Measurements from ENCODE around the gene PCLO.

Gene PCLO

DNA sequence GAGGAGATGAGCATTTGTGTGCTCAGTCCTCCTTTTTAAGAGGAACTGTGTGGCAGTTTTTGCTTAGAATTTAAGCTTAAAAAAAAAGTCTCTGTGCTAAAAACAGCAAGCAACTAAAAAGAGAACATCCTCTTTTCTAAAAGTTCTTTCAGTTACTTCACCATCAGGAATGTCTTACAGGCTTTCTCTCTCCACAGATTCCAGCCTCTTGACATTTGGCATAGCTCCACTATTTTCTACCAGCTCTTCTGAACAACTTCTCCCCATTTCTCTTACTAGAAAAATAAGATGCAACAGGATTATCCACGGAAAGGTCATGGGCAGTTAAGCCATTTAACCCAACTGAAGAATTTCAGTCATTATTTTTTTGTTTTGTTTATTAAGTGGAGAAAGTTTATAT, 13.2 kb downstream of the PCLO start:
- H3K27ac Mint-ChIP-seq = no peak overlapping the region
- H3K4me3 Mint-ChIP-seq = no peak overlapping the region
- no peaks in the 10 kb centered on the region for H3K27me3 Mint-ChIP-seq (ENCODE audit: low read depth, poor library complexity)
- H3K4me1 Mint-ChIP-seq = no peaks in the 10 kb centered on the region
- H3K36me3 Mint-ChIP-seq (ENCODE audit: low read depth) = no peaks in the 10 kb centered on the region
- no peak for DNase-seq
- TF ChIP-seq, protein P1, sequence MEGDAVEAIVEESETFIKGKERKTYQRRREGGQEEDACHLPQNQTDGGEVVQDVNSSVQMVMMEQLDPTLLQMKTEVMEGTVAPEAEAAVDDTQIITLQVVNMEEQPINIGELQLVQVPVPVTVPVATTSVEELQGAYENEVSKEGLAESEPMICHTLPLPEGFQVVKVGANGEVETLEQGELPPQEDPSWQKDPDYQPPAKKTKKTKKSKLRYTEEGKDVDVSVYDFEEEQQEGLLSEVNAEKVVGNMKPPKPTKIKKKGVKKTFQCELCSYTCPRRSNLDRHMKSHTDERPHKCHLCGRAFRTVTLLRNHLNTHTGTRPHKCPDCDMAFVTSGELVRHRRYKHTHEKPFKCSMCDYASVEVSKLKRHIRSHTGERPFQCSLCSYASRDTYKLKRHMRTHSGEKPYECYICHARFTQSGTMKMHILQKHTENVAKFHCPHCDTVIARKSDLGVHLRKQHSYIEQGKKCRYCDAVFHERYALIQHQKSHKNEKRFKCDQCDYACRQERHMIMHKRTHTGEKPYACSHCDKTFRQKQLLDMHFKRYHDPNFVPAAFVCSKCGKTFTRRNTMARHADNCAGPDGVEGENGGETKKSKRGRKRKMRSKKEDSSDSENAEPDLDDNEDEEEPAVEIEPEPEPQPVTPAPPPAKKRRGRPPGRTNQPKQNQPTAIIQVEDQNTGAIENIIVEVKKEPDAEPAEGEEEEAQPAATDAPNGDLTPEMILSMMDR (IDR thresholded peaks at IDR 0.05) = no peak
- no peaks in the 10 kb centered on the region for H3K9me3 Mint-ChIP-seq

DNA sequence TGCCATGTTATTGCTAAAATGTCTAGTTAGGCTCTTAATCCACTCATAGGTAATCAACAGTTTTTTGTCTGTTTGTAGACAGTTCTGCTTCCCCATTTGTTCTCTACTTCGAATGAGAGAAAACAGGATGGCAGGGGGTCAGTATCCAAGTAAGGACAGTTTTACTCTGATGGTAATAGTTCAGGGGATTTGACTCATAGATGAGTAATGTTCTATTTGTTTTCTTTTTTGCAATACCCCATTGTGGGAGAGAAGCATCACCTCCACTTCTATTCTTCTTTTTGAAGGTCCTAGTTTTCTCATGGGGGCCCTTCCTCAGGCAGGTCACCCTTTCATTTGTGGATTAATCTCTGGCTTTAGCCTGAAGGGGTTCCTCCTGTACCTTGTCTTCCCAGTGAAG, 13.9 kb downstream of the PCLO start:
- no peak overlapping the region for H3K27ac Mint-ChIP-seq
- no peaks in the 10 kb centered on the region for H3K4me1 Mint-ChIP-seq
- H3K36me3 Mint-ChIP-seq (ENCODE audit: low read depth) = no peaks in the 10 kb centered on the region
- H3K27me3 Mint-ChIP-seq (ENCODE audit: low read depth, poor library complexity) = no peaks in the 10 kb centered on the region
- DNase-seq = no peak
- H3K4me3 Mint-ChIP-seq = no peak overlapping the region
- TF ChIP-seq, protein P1 (IDR thresholded peaks at IDR 0.05) = no peak
- no peaks in the 10 kb centered on the region for H3K9me3 Mint-ChIP-seq

DNA sequence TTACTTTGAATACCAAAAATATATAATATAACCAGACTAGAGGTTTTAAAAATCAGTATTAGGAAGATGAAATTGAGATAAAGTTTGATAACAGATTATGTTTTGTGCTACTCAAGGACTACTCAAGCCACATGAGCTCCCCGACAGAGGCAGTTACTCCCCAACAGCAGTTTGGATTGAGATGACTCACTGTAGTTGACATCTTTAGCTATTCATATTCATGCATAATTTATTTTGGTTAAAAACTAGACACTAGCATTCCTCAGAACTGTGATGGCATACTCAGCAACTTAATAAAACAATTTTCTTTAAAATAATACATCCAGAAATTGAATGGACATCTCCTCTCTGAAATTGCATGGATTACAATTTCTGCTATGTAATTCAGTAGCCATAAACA, 19.6 kb downstream of the PCLO start:
- H3K27me3 Mint-ChIP-seq (ENCODE audit: low read depth, poor library complexity) = no peaks in the 10 kb centered on the region
- H3K36me3 Mint-ChIP-seq (ENCODE audit: low read depth) = no peaks in the 10 kb centered on the region
- no peak overlapping the region for H3K27ac Mint-ChIP-seq
- TF ChIP-seq, protein P1 (IDR thresholded peaks at IDR 0.05) = no peak
- no peaks in the 10 kb centered on the region for H3K9me3 Mint-ChIP-seq
- no peak for DNase-seq
- no peak overlapping the region for H3K4me3 Mint-ChIP-seq
- H3K4me1 Mint-ChIP-seq = no peaks in the 10 kb centered on the region

DNA sequence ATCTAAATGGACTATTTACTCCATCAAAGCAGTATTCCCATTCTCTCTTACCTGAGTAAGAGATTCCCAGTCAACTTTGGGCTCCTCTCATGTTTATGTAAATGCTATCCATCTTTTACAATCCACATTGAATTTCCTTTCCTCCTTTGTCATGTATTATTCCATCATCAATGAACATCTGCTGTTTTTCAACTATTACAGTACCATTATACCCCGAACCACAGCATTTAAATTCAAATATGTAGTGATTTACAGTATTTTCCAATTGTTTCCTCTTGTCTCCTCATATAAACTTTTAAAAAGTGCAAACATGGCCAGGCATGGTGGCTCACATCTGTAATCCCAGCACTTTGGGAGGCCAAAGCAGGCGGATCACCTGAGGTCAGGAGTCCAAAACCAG, 20.3 kb downstream of the PCLO start:
- TF ChIP-seq, protein P1 (IDR thresholded peaks at IDR 0.05) = no peak

DNA sequence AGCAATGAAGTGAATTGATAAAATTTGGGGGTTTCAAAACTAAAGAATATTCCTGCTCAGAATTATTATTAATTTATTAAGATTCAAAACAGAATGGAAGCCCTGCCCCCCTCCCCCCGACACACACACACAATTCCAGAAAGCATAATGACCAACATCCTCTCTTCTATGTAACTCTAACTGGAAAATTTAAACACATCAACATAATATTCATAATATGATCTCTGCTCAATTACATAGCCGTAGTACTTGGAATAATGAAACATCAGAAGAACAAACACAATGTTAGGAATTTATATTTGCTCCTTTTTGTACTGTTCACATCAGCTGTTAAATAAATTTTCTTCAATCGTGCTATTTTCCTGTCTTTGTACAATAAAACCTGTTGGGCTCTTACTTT, 20.8 kb downstream of the PCLO start:
- Mint-ChIP-seq H3K4me1 (no peaks in the 10 kb centered on the region), H3K9me3 (no peaks in the 10 kb centered on the region), H3K27ac (no peak overlapping the region), H3K4me3 (no peak overlapping the region), H3K36me3 (ENCODE audit: low read depth) (no peaks in the 10 kb centered on the region), H3K27me3 (ENCODE audit: low read depth, poor library complexity) (no peaks in the 10 kb centered on the region)
- TF ChIP-seq, protein P1 (IDR thresholded peaks at IDR 0.05) = no peak
- no peak for DNase-seq

More for the DNA sequence above, 20.3 kb downstream of the PCLO start:
- Mint-ChIP-seq H3K27ac (no peak overlapping the region), H3K4me1 (no peaks in the 10 kb centered on the region), H3K36me3 (ENCODE audit: low read depth) (no peaks in the 10 kb centered on the region), H3K9me3 (no peaks in the 10 kb centered on the region), H3K27me3 (ENCODE audit: low read depth, poor library complexity) (no peaks in the 10 kb centered on the region), H3K4me3 (no peak overlapping the region)
- no peak for DNase-seq

DNA sequence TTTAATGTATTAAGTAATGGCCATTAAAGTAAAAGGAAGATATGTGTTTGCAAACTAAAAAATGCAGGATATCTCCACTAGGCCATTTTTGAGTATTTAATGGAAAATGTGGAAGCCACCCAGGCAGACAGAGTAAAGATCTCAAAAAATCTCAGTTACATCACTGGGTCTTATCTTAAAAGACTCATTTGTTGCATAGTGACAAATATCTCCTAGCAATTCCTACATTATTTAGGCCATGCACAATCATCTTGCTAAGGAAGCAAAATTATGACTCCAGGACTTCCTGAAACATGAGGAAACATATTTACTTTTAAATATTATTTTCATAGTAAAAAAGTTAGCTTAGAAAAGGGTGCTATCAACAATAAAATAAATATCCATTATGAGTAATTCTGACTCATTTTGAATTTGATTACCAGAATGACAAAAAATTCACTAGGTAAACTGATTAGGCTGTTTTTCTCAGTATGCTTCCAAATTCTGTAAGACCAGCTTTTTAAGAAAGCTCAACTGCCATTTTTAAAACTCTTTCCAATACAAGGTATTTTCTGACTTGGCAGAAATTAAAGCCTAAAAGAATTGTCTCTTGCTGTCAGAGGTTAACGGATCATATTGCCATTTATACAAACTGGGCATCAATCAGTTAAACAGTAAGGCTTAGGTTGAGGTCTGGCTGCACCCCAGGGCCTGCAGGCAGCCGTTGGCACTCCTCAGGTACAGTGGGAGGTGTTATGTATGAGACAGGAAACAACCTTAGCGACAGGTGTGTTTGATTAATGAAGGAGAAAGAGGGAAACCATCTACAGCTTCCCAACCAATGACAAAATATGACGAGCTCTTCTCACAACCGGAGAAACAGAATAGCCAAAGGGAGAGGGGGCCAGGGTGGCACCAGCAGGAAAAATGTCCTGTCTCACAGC, 31.8 kb downstream of the PCLO start:
- peaks cover 2% of the 10 kb centered on the region for H3K9me3 Mint-ChIP-seq

More for the DNA sequence above, 31.8 kb downstream of the PCLO start:
- Mint-ChIP-seq H3K4me1 (no peaks in the 10 kb centered on the region), H3K27ac (no peak overlapping the region), H3K4me3 (no peak overlapping the region), H3K27me3 (ENCODE audit: low read depth, poor library complexity) (no peaks in the 10 kb centered on the region), H3K36me3 (ENCODE audit: low read depth) (peaks cover 4% of the 10 kb centered on the region)
- TF ChIP-seq, protein P1 (IDR thresholded peaks at IDR 0.05) = no peak
- DNase-seq = no peak

Measured in nephron progenitor cell (in vitro differentiated cells).